Measurements from ENCODE around the gene LGALS12.

The LGALS12 gene, protein sequence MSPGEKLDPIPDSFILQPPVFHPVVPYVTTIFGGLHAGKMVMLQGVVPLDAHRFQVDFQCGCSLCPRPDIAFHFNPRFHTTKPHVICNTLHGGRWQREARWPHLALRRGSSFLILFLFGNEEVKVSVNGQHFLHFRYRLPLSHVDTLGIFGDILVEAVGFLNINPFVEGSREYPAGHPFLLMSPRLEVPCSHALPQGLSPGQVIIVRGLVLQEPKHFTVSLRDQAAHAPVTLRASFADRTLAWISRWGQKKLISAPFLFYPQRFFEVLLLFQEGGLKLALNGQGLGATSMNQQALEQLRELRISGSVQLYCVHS

GRCh38 chr11:63505857-63506528 lies at the start of gene LGALS12:
Gene LGALS12, plus strand, starts transcription at chr11:63506084. Its CDS starts 375 bp downstream, at chr11:63506459.
- Histone ChIP-seq H3K9me3 (ENCODE audit: control insufficient read depth in 5 of 5, low read length in 5 of 5) (peaks cover 0 to 2% (median 0%) of the 10 kb centered on the region in 5 donors), H3K4me3 (ENCODE audit: low read depth in 1 of 5, low read length in 5 of 5) (peak within 1 kb of the TSS; percentile 46 to 93 (median 71)), H3K27ac (ENCODE audit: low read depth, low read length) (peak within 1 kb of the TSS; percentile 93), H3K9ac (ENCODE audit: low read length in 5 of 5) (peak within 1 kb of the TSS; percentile 31 to 82 (median 74)), H3K36me3 (ENCODE audit: control insufficient read depth in 5 of 5, insufficient read depth in 5 of 5, low read length in 5 of 5) (peaks cover 0 to 16% (median 8%) of the 10 kb centered on the region in 5 donors), H3K27me3 (ENCODE audit: control insufficient read depth in 5 of 5, insufficient read depth in 4 of 5, low read length in 5 of 5) (no peaks in the 10 kb centered on the region), H3K4me1 (ENCODE audit: control insufficient read depth in 5 of 5, insufficient read depth in 5 of 5, low read length in 5 of 5) (peaks cover 9 to 75% (median 68%) of the 10 kb centered on the region in 5 donors)

DNA sequence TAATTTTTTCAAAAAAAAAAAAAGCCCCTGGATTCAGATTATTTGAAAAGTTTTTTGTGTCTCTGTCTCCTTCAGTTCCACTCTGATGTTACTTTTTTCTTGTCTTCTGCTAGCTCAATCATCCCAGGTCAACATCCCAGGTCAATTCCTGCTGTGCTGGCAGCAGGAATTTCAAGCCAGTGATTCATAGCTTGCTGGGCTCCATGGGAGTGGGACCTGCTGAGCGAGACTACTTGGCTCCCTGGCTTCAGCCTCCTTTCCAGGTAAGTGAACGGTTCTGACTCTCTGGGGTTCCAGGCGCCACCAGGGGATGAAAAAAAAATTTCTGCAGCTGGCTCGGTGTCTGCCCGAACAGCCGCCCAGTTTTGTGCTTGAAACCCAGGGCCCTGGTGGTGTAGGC lies 46.3 kb upstream of the LGALS12 start:
- no peak overlapping the region for H3K4me3 ChIP-seq (ENCODE audit: low read depth in 1 of 5, low read length in 5 of 5)
- H3K27ac ChIP-seq (ENCODE audit: low read depth, low read length): no peak overlapping the region
- no peak overlapping the region for H3K9ac ChIP-seq (ENCODE audit: low read length in 5 of 5)
- no peaks in the 10 kb centered on the region for H3K9me3 ChIP-seq (ENCODE audit: control insufficient read depth in 5 of 5, low read length in 5 of 5)
- H3K27me3 ChIP-seq (ENCODE audit: control insufficient read depth in 5 of 5, insufficient read depth in 4 of 5, low read length in 5 of 5): no peaks in the 10 kb centered on the region
- peaks cover 0 to 4% (median 0%) of the 10 kb centered on the region in 5 donors for H3K4me1 ChIP-seq (ENCODE audit: control insufficient read depth in 5 of 5, insufficient read depth in 5 of 5, low read length in 5 of 5)
- H3K36me3 ChIP-seq (ENCODE audit: control insufficient read depth in 5 of 5, insufficient read depth in 5 of 5, low read length in 5 of 5): peaks cover 2 to 28% (median 19%) of the 10 kb centered on the region in 5 donors

DNA sequence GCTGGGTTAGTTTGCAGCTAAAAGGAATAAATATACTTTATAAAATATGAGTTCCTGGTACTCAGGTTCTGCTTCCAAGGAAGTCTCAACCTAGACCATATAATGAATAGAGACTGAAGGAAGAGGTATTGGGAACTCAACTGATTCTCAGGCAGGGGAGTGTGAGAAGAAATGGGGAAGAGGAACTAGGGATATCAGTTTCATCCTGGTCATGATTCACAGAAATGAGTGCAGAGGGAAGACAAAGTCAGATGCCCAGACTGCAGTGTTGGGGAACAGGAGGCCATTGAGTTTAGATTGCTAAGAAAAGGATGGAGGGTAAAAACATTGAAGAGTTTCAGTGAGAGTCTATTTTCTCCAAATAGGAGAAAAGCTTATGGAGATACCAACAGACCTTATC lies 43.7 kb upstream of the LGALS12 start:
- Histone ChIP-seq H3K27me3 (ENCODE audit: control insufficient read depth in 5 of 5, insufficient read depth in 4 of 5, low read length in 5 of 5) (no peaks in the 10 kb centered on the region), H3K9me3 (ENCODE audit: control insufficient read depth in 5 of 5, low read length in 5 of 5) (no peaks in the 10 kb centered on the region), H3K4me3 (ENCODE audit: low read depth in 1 of 5, low read length in 5 of 5) (no peak overlapping the region), H3K4me1 (ENCODE audit: control insufficient read depth in 5 of 5, insufficient read depth in 5 of 5, low read length in 5 of 5) (peaks cover 0 to 4% (median 0%) of the 10 kb centered on the region in 5 donors), H3K27ac (ENCODE audit: low read depth, low read length) (no peak overlapping the region), H3K36me3 (ENCODE audit: control insufficient read depth in 5 of 5, insufficient read depth in 5 of 5, low read length in 5 of 5) (peaks cover 2 to 45% (median 40%) of the 10 kb centered on the region in 5 donors), H3K9ac (ENCODE audit: low read length in 5 of 5) (no peak overlapping the region)

- H3K9me3 ChIP-seq (ENCODE audit: control insufficient read depth in 5 of 5, low read length in 5 of 5): peaks cover 0 to 10% (median 3%) of the 10 kb centered on the region in 5 donors
- no peak overlapping the region for H3K9ac ChIP-seq (ENCODE audit: low read length in 5 of 5)
Observed at GRCh38 chr11:63470311-63470710, 35.6 kb upstream of the LGALS12 start.

GRCh38 chr11:63472372-63472771 lies 33.5 kb upstream of the LGALS12 start:
- H3K27me3 ChIP-seq (ENCODE audit: control insufficient read depth in 5 of 5, insufficient read depth in 4 of 5, low read length in 5 of 5): no peaks in the 10 kb centered on the region
- H3K36me3 ChIP-seq (ENCODE audit: control insufficient read depth in 5 of 5, insufficient read depth in 5 of 5, low read length in 5 of 5): peaks cover 0 to 16% (median 14%) of the 10 kb centered on the region in 5 donors
- no peak overlapping the region for H3K4me3 ChIP-seq (ENCODE audit: low read depth in 1 of 5, low read length in 5 of 5)
- H3K9ac ChIP-seq (ENCODE audit: low read length in 5 of 5): no peak overlapping the region
- peaks cover 0 to 21% (median 8%) of the 10 kb centered on the region in 5 donors for H3K9me3 ChIP-seq (ENCODE audit: control insufficient read depth in 5 of 5, low read length in 5 of 5)
- no peaks in the 10 kb centered on the region for H3K4me1 ChIP-seq (ENCODE audit: control insufficient read depth in 5 of 5, insufficient read depth in 5 of 5, low read length in 5 of 5)
- H3K27ac ChIP-seq (ENCODE audit: low read depth, low read length): no peak overlapping the region

More at GRCh38 chr11:63470311-63470710, 35.6 kb upstream of the LGALS12 start:
- Histone ChIP-seq H3K4me3 (ENCODE audit: low read depth in 1 of 5, low read length in 5 of 5) (no peak overlapping the region), H3K36me3 (ENCODE audit: control insufficient read depth in 5 of 5, insufficient read depth in 5 of 5, low read length in 5 of 5) (peaks cover 0 to 34% (median 23%) of the 10 kb centered on the region in 5 donors), H3K4me1 (ENCODE audit: control insufficient read depth in 5 of 5, insufficient read depth in 5 of 5, low read length in 5 of 5) (no peaks in the 10 kb centered on the region), H3K27me3 (ENCODE audit: control insufficient read depth in 5 of 5, insufficient read depth in 4 of 5, low read length in 5 of 5) (no peaks in the 10 kb centered on the region), H3K27ac (ENCODE audit: low read depth, low read length) (no peak overlapping the region)

DNA sequence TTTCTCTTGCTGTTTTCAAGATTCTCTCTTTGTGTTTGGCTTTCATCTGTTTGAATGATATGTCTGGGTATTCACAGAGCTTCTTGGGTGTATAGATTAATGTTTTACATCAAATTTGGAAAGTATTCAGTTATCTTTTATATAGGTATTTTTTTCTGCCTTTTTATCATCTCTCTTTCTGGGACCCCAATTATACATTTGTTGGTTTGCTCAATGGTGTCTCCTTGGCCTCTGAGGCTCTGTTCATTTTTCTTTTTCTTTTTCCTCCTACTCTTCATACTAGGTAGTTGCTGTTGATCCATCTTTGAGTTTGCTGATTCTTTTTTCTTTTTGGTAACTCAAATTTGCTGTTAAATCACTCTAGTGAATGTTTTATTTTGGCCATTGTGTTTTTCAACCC lies 29.3 kb upstream of the LGALS12 start:
- H3K9ac ChIP-seq (ENCODE audit: low read length in 5 of 5): no peak overlapping the region
- H3K27me3 ChIP-seq (ENCODE audit: control insufficient read depth in 5 of 5, insufficient read depth in 4 of 5, low read length in 5 of 5): no peaks in the 10 kb centered on the region
- peaks cover 0 to 9% (median 3%) of the 10 kb centered on the region in 5 donors for H3K36me3 ChIP-seq (ENCODE audit: control insufficient read depth in 5 of 5, insufficient read depth in 5 of 5, low read length in 5 of 5)
- H3K4me1 ChIP-seq (ENCODE audit: control insufficient read depth in 5 of 5, insufficient read depth in 5 of 5, low read length in 5 of 5): peaks cover 0 to 16% (median 10%) of the 10 kb centered on the region in 5 donors
- H3K27ac ChIP-seq (ENCODE audit: low read depth, low read length): no peak overlapping the region
- no peak overlapping the region for H3K4me3 ChIP-seq (ENCODE audit: low read depth in 1 of 5, low read length in 5 of 5)
- H3K9me3 ChIP-seq (ENCODE audit: control insufficient read depth in 5 of 5, low read length in 5 of 5): peaks cover 0 to 16% (median 8%) of the 10 kb centered on the region in 5 donors

GRCh38 chr11:63478896-63479295 lies 27.0 kb upstream of the LGALS12 start:
- Histone ChIP-seq H3K4me1 (ENCODE audit: control insufficient read depth in 5 of 5, insufficient read depth in 5 of 5, low read length in 5 of 5) (peaks cover 0 to 16% (median 10%) of the 10 kb centered on the region in 5 donors), H3K9ac (ENCODE audit: low read length in 5 of 5) (peak overlapping the region in 1 of 5 donors; percentile 6), H3K27ac (ENCODE audit: low read depth, low read length) (peak overlapping the region; percentile 11), H3K36me3 (ENCODE audit: control insufficient read depth in 5 of 5, insufficient read depth in 5 of 5, low read length in 5 of 5) (peaks cover 0 to 9% (median 3%) of the 10 kb centered on the region in 5 donors), H3K9me3 (ENCODE audit: control insufficient read depth in 5 of 5, low read length in 5 of 5) (peaks cover 0 to 11% (median 7%) of the 10 kb centered on the region in 5 donors), H3K27me3 (ENCODE audit: control insufficient read depth in 5 of 5, insufficient read depth in 4 of 5, low read length in 5 of 5) (no peaks in the 10 kb centered on the region), H3K4me3 (ENCODE audit: low read depth in 1 of 5, low read length in 5 of 5) (no peak overlapping the region)

DNA sequence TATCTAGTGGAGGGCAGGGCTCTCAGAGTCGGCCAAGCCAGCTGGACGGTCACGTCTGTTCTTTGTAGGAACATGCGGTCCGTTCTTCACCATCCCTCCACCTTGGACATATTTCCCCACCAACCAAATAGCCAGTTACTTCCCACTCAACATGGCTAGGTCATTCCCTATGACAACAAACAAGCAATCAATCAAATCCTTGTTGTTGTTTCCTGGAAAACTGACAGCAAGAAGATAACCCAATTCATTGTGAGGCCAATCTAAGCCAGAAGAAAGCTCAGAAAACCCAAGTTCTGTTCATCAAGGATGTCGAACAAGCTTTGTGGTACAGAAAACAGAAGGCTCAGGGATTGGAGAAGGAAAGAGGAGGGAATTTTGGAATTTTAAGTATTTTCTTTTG lies 25.8 kb upstream of the LGALS12 start:
- Histone ChIP-seq H3K27me3 (ENCODE audit: control insufficient read depth in 5 of 5, insufficient read depth in 4 of 5, low read length in 5 of 5) (no peaks in the 10 kb centered on the region), H3K4me1 (ENCODE audit: control insufficient read depth in 5 of 5, insufficient read depth in 5 of 5, low read length in 5 of 5) (peaks cover 0 to 16% (median 10%) of the 10 kb centered on the region in 5 donors), H3K36me3 (ENCODE audit: control insufficient read depth in 5 of 5, insufficient read depth in 5 of 5, low read length in 5 of 5) (peaks cover 0 to 12% (median 3%) of the 10 kb centered on the region in 5 donors), H3K9ac (ENCODE audit: low read length in 5 of 5) (no peak overlapping the region), H3K4me3 (ENCODE audit: low read depth in 1 of 5, low read length in 5 of 5) (no peak overlapping the region), H3K27ac (ENCODE audit: low read depth, low read length) (no peak overlapping the region), H3K9me3 (ENCODE audit: control insufficient read depth in 5 of 5, low read length in 5 of 5) (peaks cover 0 to 16% (median 7%) of the 10 kb centered on the region in 5 donors)

- H3K9ac ChIP-seq (ENCODE audit: low read length in 5 of 5): no peak overlapping the region
- peaks cover 0 to 14% (median 0%) of the 10 kb centered on the region in 5 donors for H3K36me3 ChIP-seq (ENCODE audit: control insufficient read depth in 5 of 5, insufficient read depth in 5 of 5, low read length in 5 of 5)
- H3K27ac ChIP-seq (ENCODE audit: low read depth, low read length): no peak overlapping the region
- peaks cover 0 to 37% (median 19%) of the 10 kb centered on the region in 5 donors for H3K4me1 ChIP-seq (ENCODE audit: control insufficient read depth in 5 of 5, insufficient read depth in 5 of 5, low read length in 5 of 5)
- H3K4me3 ChIP-seq (ENCODE audit: low read depth in 1 of 5, low read length in 5 of 5): no peak overlapping the region
- peaks cover 0 to 17% (median 4%) of the 10 kb centered on the region in 5 donors for H3K9me3 ChIP-seq (ENCODE audit: control insufficient read depth in 5 of 5, low read length in 5 of 5)
- no peaks in the 10 kb centered on the region for H3K27me3 ChIP-seq (ENCODE audit: control insufficient read depth in 5 of 5, insufficient read depth in 4 of 5, low read length in 5 of 5)
Observed at GRCh38 chr11:63485777-63486176, 20.1 kb upstream of the LGALS12 start.

GRCh38 chr11:63488789-63489188 lies 17.1 kb upstream of the LGALS12 start:
- Histone ChIP-seq H3K4me1 (ENCODE audit: control insufficient read depth in 5 of 5, insufficient read depth in 5 of 5, low read length in 5 of 5) (peaks cover 0 to 53% (median 31%) of the 10 kb centered on the region in 5 donors), H3K36me3 (ENCODE audit: control insufficient read depth in 5 of 5, insufficient read depth in 5 of 5, low read length in 5 of 5) (peaks cover 0 to 14% (median 0%) of the 10 kb centered on the region in 5 donors), H3K4me3 (ENCODE audit: low read depth in 1 of 5, low read length in 5 of 5) (peak overlapping the region in 3 of 5 donors; percentile 37 to 42 (median 40)), H3K9ac (ENCODE audit: low read length in 5 of 5) (peak overlapping the region in 3 of 5 donors; percentile 39 to 88 (median 62)), H3K27ac (ENCODE audit: low read depth, low read length) (peak overlapping the region; percentile 87), H3K9me3 (ENCODE audit: control insufficient read depth in 5 of 5, low read length in 5 of 5) (peaks cover 0 to 17% (median 4%) of the 10 kb centered on the region in 5 donors), H3K27me3 (ENCODE audit: control insufficient read depth in 5 of 5, insufficient read depth in 4 of 5, low read length in 5 of 5) (no peaks in the 10 kb centered on the region)
